Caco-2 (cell line): ENCODE data around the gene NTRK2. TPM values are rescaled to one million over a fixed set of nuclear protein-coding genes. Genes with fewer than 3 reads are reported as not detected.

Experiments
- BruUV-seq: library from RNA; stranded (reverse); fragments of 400-500 nt; replicated peaks from 2 replicates; lab custom pipeline; 2021; lab: Mats Ljungman, UMichigan
- CTCF ChIA-PET: fragments of 300-600 bp; sonication (Branson Sonifier 250); formaldehyde crosslinking; loops from one replicate; lab custom pipeline; 2022; ENCODE audit warnings: antibody characterized with exemption; lab: Charles Lee
- POLR2A ChIA-PET: fragments of 300-600 bp; sonication (Branson Sonifier 250); formaldehyde crosslinking; loops from one replicate; lab custom pipeline; 2022; ENCODE audit warnings: antibody characterized with exemption; lab: Charles Lee
- DNase-seq, 2 experiments: peaks; one replicate each; pipeline versions ENCODE4 v3.0.0 to v3.0.0-alpha.2; 2020 to 2022
- H3K27me3 ChIP-seq: replicated peaks from 2 replicates; pipeline ENCODE4 v1.6.0; 2011; ENCODE audit warnings: low read length; ENCODE audit not compliant: control insufficient read depth, insufficient read depth
- H3K36me3 ChIP-seq: 2 replicates; pipeline ENCODE4 v1.5.1; 2011; ENCODE audit warnings: low read length; ENCODE audit not compliant: control insufficient read depth, insufficient read depth
- H3K4me1 ChIP-seq: fragments of 250-450 bp; sonication (Bioruptor Pico); 2 replicates; pipeline ENCODE4 v1.5.1; 2020; ENCODE audit warnings: mild to moderate bottlenecking
- H3K4me3 ChIP-seq: 2 replicates; pipeline ENCODE4 v1.5.1; 2011; ENCODE audit warnings: low read depth, mild to moderate bottlenecking, control low read depth, low read length
- H3K9me3 ChIP-seq: fragments of 250-450 bp; sonication (Bioruptor Pico); 2 replicates; pipeline ENCODE4 v1.5.1; 2020; ENCODE audit warnings: mild to moderate bottlenecking, moderate library complexity
- H3K27ac Mint-ChIP-seq: one replicate; pipeline ENCODE4 v1.8.0; 2022; ENCODE audit warnings: mixed read lengths; ENCODE audit not compliant: unreplicated experiment
- H3K27me3 Mint-ChIP-seq: one replicate; pipeline ENCODE4 v1.8.0; 2022; ENCODE audit warnings: mixed read lengths; ENCODE audit not compliant: insufficient read depth, unreplicated experiment
- H3K36me3 Mint-ChIP-seq: one replicate; pipeline ENCODE4 v1.8.0; 2022; ENCODE audit warnings: mild to moderate bottlenecking, mixed read lengths; ENCODE audit not compliant: insufficient read depth, unreplicated experiment
- H3K4me1 Mint-ChIP-seq: one replicate; pipeline ENCODE4 v1.8.0; 2022; ENCODE audit warnings: low read depth, mixed read lengths; ENCODE audit not compliant: unreplicated experiment
- H3K4me3 Mint-ChIP-seq: one replicate; pipeline ENCODE4 v1.8.0; 2022; ENCODE audit warnings: mild to moderate bottlenecking, moderate library complexity, mixed read lengths; ENCODE audit not compliant: unreplicated experiment
- H3K9me3 Mint-ChIP-seq: one replicate; pipeline ENCODE4 v1.8.0; 2022; ENCODE audit warnings: mixed read lengths; ENCODE audit not compliant: unreplicated experiment
- intact Hi-C: fragments of 100-400 bp; cut with micrococcal nuclease; formaldehyde crosslinking; loops from one replicate; pipeline ENCODE4 v1.10.0; 2022; ENCODE audit not compliant: unreplicated experiment
- total RNA-seq: library from RNA; stranded (reverse); gene quantifications from 2 replicates; pipeline ENCODE4 v1.2.3, GENCODE V29; 2022
- TF ChIP-seq, protein P1 (sequence below), 2 experiments: fragments of 200-600 bp in 1 of 2; IDR thresholded peaks; 1 replicate in 1 of 2; 2 replicates in 1 of 2; pipeline versions ENCODE4 v1.5.1 to v1.8.0; 2011 to 2022; ENCODE audit warnings: antibody characterized with exemption in 1 of 2, control low read depth in 1 of 2, inconsistent platforms in 1 of 2, low read depth in 1 of 2, low read length in 1 of 2, mild to moderate bottlenecking in 1 of 2, moderate library complexity in 1 of 2; ENCODE audit not compliant: insufficient read depth in 1 of 2, severe bottlenecking in 1 of 2, unreplicated experiment in 1 of 2

Gene NTRK2
- total RNA-seq, 1 experiment from 2014 or later: not detected

DNA sequence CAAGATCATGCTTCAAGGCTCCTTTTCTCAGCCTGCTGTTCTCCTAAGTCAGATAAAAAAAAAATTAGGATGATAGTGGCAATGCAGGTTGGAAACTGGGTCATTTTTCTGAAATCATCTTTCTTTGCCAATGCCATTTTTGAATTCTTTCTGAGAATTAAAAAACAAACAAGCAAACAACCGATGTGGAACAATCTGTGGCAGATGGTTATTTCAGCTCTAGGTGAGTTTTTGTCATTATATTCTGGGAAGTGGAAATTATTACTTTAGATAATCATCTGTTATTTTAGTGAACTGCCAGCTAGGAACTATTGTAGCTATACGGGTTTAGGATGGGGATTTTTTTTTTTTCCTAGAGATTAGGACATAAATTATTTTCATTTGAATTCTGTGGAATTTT is 129.7 kb downstream of the NTRK2 start:
- TF ChIP-seq, protein P1, sequence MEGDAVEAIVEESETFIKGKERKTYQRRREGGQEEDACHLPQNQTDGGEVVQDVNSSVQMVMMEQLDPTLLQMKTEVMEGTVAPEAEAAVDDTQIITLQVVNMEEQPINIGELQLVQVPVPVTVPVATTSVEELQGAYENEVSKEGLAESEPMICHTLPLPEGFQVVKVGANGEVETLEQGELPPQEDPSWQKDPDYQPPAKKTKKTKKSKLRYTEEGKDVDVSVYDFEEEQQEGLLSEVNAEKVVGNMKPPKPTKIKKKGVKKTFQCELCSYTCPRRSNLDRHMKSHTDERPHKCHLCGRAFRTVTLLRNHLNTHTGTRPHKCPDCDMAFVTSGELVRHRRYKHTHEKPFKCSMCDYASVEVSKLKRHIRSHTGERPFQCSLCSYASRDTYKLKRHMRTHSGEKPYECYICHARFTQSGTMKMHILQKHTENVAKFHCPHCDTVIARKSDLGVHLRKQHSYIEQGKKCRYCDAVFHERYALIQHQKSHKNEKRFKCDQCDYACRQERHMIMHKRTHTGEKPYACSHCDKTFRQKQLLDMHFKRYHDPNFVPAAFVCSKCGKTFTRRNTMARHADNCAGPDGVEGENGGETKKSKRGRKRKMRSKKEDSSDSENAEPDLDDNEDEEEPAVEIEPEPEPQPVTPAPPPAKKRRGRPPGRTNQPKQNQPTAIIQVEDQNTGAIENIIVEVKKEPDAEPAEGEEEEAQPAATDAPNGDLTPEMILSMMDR (IDR thresholded peaks at IDR 0.05; ENCODE audit: insufficient read depth in 1 of 2, low read depth in 1 of 2, low read length in 1 of 2, severe bottlenecking in 1 of 2, unreplicated experiment in 1 of 2): no peak
- Histone ChIP-seq H3K4me3 (no peak overlapping the region), H3K9me3 (no peaks in the 10 kb centered on the region), H3K4me1 (no peaks in the 10 kb centered on the region), H3K36me3 (no peaks in the 10 kb centered on the region), H3K27me3 (no peaks in the 10 kb centered on the region)
- ChIA-PET CTCF (no interaction called here), POLR2A (no interaction called here)
- intact Hi-C loops: no loop called here
- Mint-ChIP-seq H3K9me3 (no peaks in the 10 kb centered on the region), H3K27ac (no peak overlapping the region), H3K27me3 (peaks cover 8% of the 10 kb centered on the region), H3K4me3 (no peak overlapping the region), H3K4me1 (no peaks in the 10 kb centered on the region), H3K36me3 (no peaks in the 10 kb centered on the region)
- DNase-seq: no peak
- BruUV-seq: no TSS peak

DNA sequence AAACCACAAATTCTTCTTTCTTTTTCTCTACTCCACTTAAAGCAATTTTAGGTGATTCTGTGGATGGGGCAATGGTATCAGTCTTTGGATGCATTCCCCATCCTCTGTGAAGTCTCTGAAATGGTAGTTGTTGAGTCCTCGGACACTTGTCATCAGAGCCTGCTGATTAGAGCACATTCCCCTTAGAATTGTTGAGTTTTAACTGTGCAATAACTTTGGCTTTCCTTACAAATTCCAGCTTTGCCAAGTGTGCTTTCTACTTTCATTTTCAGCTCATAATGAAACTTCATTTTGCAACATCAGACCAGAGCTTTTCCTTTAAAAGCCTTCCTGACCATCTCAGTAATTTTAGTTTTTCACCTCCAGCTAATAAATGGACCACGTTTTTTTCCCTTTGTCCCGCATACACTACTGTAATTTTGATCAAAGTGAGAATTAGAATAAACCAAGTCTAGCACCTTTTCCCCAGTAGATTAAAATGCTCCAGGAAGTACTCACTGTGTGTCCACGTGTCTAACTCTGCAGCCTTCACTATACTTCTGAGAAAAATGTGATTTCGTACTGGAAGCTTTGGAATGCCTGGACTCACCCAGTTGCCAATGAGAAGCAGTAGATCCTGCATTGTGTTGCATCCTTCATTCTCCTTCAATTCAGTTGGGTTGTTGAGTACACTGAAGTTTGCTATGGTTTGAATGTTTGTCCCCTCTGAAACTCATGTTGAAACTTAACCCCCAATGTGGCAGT is 135.6 kb downstream of the NTRK2 start:
- H3K9me3 Mint-ChIP-seq: no peaks in the 10 kb centered on the region
- H3K27ac Mint-ChIP-seq: no peak overlapping the region
- TF ChIP-seq, protein P1 (IDR thresholded peaks at IDR 0.05; ENCODE audit: insufficient read depth in 1 of 2, low read depth in 1 of 2, low read length in 1 of 2, severe bottlenecking in 1 of 2, unreplicated experiment in 1 of 2): no peak
- Histone ChIP-seq H3K9me3 (no peaks in the 10 kb centered on the region), H3K4me1 (no peaks in the 10 kb centered on the region), H3K4me3 (no peak overlapping the region), H3K36me3 (no peaks in the 10 kb centered on the region), H3K27me3 (no peaks in the 10 kb centered on the region)
- no peaks in the 10 kb centered on the region for H3K36me3 Mint-ChIP-seq
- DNase-seq: no peak
- CTCF ChIA-PET: no interaction called here
- POLR2A ChIA-PET: no interaction called here
- no TSS peak for BruUV-seq
- no peak overlapping the region for H3K4me3 Mint-ChIP-seq
- intact Hi-C loops: no loop called here
- H3K27me3 Mint-ChIP-seq: peaks cover 9% of the 10 kb centered on the region
- H3K4me1 Mint-ChIP-seq: no peaks in the 10 kb centered on the region

DNA sequence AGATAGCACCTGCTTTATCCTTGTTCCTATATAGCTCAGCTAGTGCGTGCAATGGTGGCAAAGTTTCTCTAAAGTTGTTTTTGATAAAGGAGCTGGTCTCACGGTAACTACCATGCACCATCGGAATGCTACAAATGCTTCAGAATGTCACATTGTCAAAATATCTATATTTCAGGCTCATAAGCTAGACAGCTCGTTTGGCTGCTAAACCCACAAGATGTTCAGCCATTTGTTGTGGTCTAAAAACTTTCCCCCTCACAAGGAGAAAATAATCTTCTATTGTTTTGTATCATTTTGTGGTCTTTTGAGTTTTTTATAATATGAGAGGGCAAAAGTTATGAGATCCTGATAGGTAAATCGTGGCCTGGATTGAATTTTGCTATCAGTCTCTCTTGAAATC is 137.9 kb downstream of the NTRK2 start:
- no TSS peak for BruUV-seq
- H3K4me3 Mint-ChIP-seq: no peak overlapping the region
- Histone ChIP-seq H3K4me1 (no peaks in the 10 kb centered on the region), H3K9me3 (no peaks in the 10 kb centered on the region), H3K27me3 (no peaks in the 10 kb centered on the region), H3K36me3 (no peaks in the 10 kb centered on the region), H3K4me3 (no peak overlapping the region)
- no peaks in the 10 kb centered on the region for H3K4me1 Mint-ChIP-seq
- no peak for DNase-seq
- TF ChIP-seq, protein P1 (IDR thresholded peaks at IDR 0.05; ENCODE audit: insufficient read depth in 1 of 2, low read depth in 1 of 2, low read length in 1 of 2, severe bottlenecking in 1 of 2, unreplicated experiment in 1 of 2): no peak
- no peaks in the 10 kb centered on the region for H3K36me3 Mint-ChIP-seq
- H3K9me3 Mint-ChIP-seq: no peaks in the 10 kb centered on the region
- H3K27ac Mint-ChIP-seq: no peak overlapping the region
- intact Hi-C loops: no loop called here
- H3K27me3 Mint-ChIP-seq: peaks cover 6% of the 10 kb centered on the region
- ChIA-PET CTCF (no interaction called here), POLR2A (no interaction called here)
